Activated CD4-positive, alpha-beta memory T cell treated with anti-CD3 and anti-CD28 coated beads, Interleukin-2, amount 10 ng/mL, durations not matched to agents 7 days and 5 days (primary cell): ENCODE measurements around the gene USP44. TPM values are rescaled to one million over a fixed set of nuclear protein-coding genes. Genes with fewer than 3 reads are reported as not detected.

Experiments
- CTCF ChIA-PET: fragments of 350-600 bp; sonication (Branson Sonifier 250); formaldehyde crosslinking; loops from one replicate; lab custom pipeline; 2021; ENCODE audit warnings: antibody characterized with exemption, inconsistent platforms; lab: Charles Lee
- POLR2A ChIA-PET: fragments of 350-600 bp; sonication (Branson Sonifier 250); formaldehyde crosslinking; loops from one replicate; lab custom pipeline; 2021; ENCODE audit warnings: antibody characterized with exemption; lab: Charles Lee
- DNase-seq: peaks from one replicate; pipeline ENCODE4 v3.0.0-alpha.2; 2020
- H3K27ac Mint-ChIP-seq: one replicate; pipeline ENCODE4 v1.8.0; 2021; ENCODE audit warnings: mild to moderate bottlenecking, mixed read lengths
- H3K27me3 Mint-ChIP-seq: one replicate; pipeline ENCODE4 v1.8.0; 2021; ENCODE audit warnings: mixed read lengths
- H3K36me3 Mint-ChIP-seq: one replicate; pipeline ENCODE4 v1.8.0; 2021; ENCODE audit warnings: low read depth, mixed read lengths
- H3K4me1 Mint-ChIP-seq: one replicate; pipeline ENCODE4 v1.8.0; 2021; ENCODE audit warnings: mixed read lengths
- H3K4me3 Mint-ChIP-seq: one replicate; pipeline ENCODE4 v1.8.0; 2021; ENCODE audit warnings: mild to moderate bottlenecking, mixed read lengths
- H3K9me3 Mint-ChIP-seq: one replicate; pipeline ENCODE4 v1.8.0; 2021; ENCODE audit warnings: mixed read lengths
- total RNA-seq, 2 experiments: library from RNA; stranded (reverse); gene quantifications; one replicate each; pipeline ENCODE4 v1.2.3, GENCODE V29; 2021

USP44 gene
- 1 to 10 TPM in 1 of 2 experiments, under 1 TPM in 1; 0.88 to 1.5 TPM for total RNA-seq

GRCh38 chr12:95551305-95551704 lies at the start of gene USP44:
Gene USP44 (minus strand): TSS chr12:95551476. CDS start chr12:95534256, 17,220 bp downstream.
- ChIA-PET POLR2A (no interaction called here), CTCF (no interaction called here)
- no peak within 1 kb of the TSS for H3K4me3 Mint-ChIP-seq
- no peak for DNase-seq
- H3K36me3 Mint-ChIP-seq: peaks cover 7% of the 10 kb centered on the region
- H3K9me3 Mint-ChIP-seq: no peaks in the 10 kb centered on the region
- peaks cover 43% of the 10 kb centered on the region for H3K27me3 Mint-ChIP-seq
- H3K27ac Mint-ChIP-seq: no peak within 1 kb of the TSS
- H3K4me1 Mint-ChIP-seq: peaks cover 28% of the 10 kb centered on the region

DNA sequence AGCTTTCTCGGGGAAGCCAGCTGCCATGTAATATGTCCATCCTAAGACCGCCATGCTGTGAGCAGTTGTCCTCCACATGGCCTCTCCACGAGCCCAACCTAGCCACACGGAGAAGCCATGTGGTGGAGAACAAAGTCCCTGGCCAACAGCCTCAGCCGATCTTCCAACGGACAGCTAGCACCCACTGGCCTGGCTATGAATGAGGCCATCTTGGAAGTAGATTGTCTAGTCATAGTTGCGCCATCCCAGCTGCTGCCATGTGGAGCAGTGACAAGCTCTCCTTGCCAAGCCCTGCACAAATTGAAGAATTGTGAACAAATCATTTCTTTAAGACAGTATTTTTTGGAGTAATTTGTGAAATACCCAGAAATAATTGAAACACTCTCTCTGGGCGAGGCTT lies 49.3 kb upstream of the USP44 start:
- Mint-ChIP-seq H3K4me3 (no peak overlapping the region), H3K36me3 (no peaks in the 10 kb centered on the region), H3K27ac (no peak overlapping the region), H3K9me3 (no peaks in the 10 kb centered on the region), H3K4me1 (no peaks in the 10 kb centered on the region), H3K27me3 (peaks cover 4% of the 10 kb centered on the region)
- CTCF ChIA-PET: no interaction called here
- POLR2A ChIA-PET: no interaction called here
- DNase-seq: no peak

GRCh38 chr12:95599880-95600279 lies 48.6 kb upstream of the USP44 start:
- Mint-ChIP-seq H3K36me3 (no peaks in the 10 kb centered on the region), H3K4me1 (no peaks in the 10 kb centered on the region), H3K4me3 (no peak overlapping the region), H3K27ac (no peak overlapping the region), H3K9me3 (no peaks in the 10 kb centered on the region), H3K27me3 (peaks cover 4% of the 10 kb centered on the region)
- CTCF ChIA-PET: no interaction called here
- POLR2A ChIA-PET: no interaction called here
- DNase-seq: no peak

DNA sequence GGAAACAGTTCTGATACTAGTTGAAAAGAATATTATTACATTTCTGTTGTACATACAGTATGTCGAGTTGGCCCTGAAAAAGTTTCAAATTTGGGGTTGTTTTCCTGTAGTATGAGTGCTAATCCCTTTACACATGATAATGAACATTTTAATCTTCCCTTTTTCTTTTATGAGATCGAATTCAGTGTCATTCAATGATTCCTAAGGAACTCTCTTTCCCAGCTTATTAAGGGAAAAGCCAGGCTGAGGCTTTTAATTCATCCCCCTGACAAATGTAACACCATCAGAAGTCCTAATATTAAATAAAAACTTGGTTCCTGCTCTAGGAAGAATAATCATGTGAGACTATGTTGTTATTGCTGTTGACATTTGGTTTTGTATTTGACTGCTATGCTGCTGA lies 42.9 kb upstream of the USP44 start:
- no peaks in the 10 kb centered on the region for H3K36me3 Mint-ChIP-seq
- no peak overlapping the region for H3K27ac Mint-ChIP-seq
- CTCF ChIA-PET: no interaction called here
- peaks cover 5% of the 10 kb centered on the region for H3K27me3 Mint-ChIP-seq
- H3K4me1 Mint-ChIP-seq: no peaks in the 10 kb centered on the region
- no peak overlapping the region for H3K4me3 Mint-ChIP-seq
- no peaks in the 10 kb centered on the region for H3K9me3 Mint-ChIP-seq
- POLR2A ChIA-PET: no interaction called here
- no peak for DNase-seq

DNA sequence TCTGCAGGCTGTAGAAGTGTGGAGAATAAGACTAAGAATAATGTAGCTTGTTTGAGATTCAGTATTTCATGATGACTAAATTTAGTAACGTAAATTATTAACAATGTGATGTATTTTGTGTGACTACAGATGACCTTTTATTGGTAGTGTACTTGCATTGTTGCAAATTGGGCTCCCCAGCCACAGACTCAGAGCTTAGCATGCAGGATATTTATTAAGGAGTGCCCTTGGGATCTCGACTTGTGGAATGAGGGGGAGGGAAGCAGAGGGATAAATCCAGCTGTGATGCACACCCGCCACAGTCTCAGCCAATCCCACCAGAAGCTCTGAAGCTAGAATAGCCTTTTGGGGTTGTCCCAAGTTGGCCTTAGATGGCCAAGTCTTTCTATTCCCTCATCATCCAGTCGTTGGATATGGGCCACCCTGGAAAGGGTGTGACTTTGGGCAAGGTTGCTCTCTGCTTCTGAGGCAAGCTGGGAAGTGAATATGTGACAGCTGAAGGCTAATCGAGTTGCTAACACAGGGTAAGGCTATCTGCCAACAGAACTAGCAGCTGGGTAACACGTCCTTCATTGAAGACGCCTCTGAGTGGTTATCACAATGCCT lies 42.1 kb upstream of the USP44 start:
- ChIA-PET CTCF (no interaction called here), POLR2A (no interaction called here)
- no peak overlapping the region for H3K27ac Mint-ChIP-seq

GRCh38 chr12:95591731-95592130 lies 40.5 kb upstream of the USP44 start:
- no peak for DNase-seq
- Mint-ChIP-seq H3K27ac (no peak overlapping the region), H3K4me3 (no peak overlapping the region), H3K36me3 (no peaks in the 10 kb centered on the region), H3K9me3 (no peaks in the 10 kb centered on the region), H3K27me3 (peaks cover 8% of the 10 kb centered on the region), H3K4me1 (no peaks in the 10 kb centered on the region)
- ChIA-PET POLR2A (no interaction called here), CTCF (no interaction called here)

More for the DNA sequence above, 42.1 kb upstream of the USP44 start:
- DNase-seq: no peak
- Mint-ChIP-seq H3K36me3 (no peaks in the 10 kb centered on the region), H3K9me3 (no peaks in the 10 kb centered on the region), H3K4me3 (no peak overlapping the region), H3K4me1 (no peaks in the 10 kb centered on the region), H3K27me3 (peaks cover 8% of the 10 kb centered on the region)

DNA sequence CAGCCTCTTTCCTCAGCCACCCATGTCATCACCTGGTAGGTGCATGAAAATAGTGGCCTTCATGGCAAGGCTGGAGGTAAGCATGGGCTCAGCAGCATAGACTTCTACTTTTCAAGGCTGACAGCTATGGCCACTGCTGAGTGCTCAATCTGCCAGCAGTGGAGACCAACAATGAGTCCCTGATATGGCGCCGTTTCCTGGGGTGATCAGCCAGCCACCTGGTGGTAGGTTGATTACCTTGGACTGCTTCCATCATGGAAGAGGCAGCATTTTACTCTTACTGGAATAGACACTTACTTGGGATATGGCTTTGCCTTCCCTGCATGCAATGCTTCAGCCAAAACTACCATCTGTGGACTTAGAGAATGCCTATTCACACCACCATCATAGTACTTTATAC lies 39.5 kb upstream of the USP44 start:
- Mint-ChIP-seq H3K36me3 (no peaks in the 10 kb centered on the region), H3K4me1 (no peaks in the 10 kb centered on the region), H3K4me3 (no peak overlapping the region), H3K9me3 (no peaks in the 10 kb centered on the region), H3K27me3 (peaks cover 8% of the 10 kb centered on the region), H3K27ac (no peak overlapping the region)
- POLR2A ChIA-PET: no interaction called here
- DNase-seq: no peak
- CTCF ChIA-PET: no interaction called here

- ChIA-PET CTCF (no interaction called here), POLR2A (no interaction called here)
- H3K27me3 Mint-ChIP-seq: peaks cover 8% of the 10 kb centered on the region
- no peaks in the 10 kb centered on the region for H3K9me3 Mint-ChIP-seq
- no peak overlapping the region for H3K4me3 Mint-ChIP-seq
- H3K4me1 Mint-ChIP-seq: no peaks in the 10 kb centered on the region
- no peak overlapping the region for H3K27ac Mint-ChIP-seq
- no peaks in the 10 kb centered on the region for H3K36me3 Mint-ChIP-seq
- DNase-seq: no peak
Observed at GRCh38 chr12:95583933-95584332, 32.7 kb upstream of the USP44 start.

DNA sequence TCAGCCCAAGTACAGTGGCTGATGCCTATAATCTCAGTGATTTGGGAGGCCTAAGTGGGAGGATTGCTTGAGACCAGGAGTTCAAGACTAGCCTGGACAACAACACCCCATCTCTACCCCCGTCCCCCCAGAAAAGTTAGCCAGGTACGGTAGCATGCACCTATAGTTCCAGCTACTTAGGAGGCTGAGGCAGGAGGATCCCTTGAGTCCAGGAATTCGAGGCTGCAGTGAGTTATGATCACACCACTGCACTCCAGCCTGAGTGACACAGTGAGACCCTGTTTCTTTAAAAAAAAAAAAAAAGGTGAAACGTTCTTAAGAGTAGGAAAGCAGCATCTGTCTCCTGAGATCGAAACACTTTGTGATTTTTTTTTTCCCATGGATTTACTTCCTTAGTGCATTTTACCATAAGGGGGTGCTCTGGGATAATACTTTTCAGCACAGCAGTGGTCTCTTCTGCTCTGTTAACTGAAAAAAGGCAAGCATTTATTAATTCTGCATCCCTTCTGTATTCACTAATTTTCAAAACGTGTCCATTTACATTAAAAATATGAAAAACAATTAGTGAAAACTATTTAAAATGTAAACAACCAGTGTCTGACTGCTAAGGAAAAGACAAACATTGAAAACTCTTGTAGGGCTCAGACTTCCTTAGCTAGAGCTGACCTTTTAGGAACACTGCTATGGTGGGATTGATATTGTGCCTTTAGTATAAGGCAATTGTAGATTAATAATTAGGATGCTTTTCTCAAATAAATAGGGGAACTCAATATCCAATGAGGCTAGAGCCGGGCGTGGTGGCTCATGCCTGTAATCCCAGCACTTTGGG lies 31.2 kb upstream of the USP44 start:
- Mint-ChIP-seq H3K9me3 (no peaks in the 10 kb centered on the region), H3K4me3 (no peak overlapping the region), H3K36me3 (no peaks in the 10 kb centered on the region), H3K27ac (no peak overlapping the region), H3K27me3 (peaks cover 10% of the 10 kb centered on the region), H3K4me1 (no peaks in the 10 kb centered on the region)
- ChIA-PET CTCF (interaction anchor here (0.7 kb wide), 1 partner anchor 126 kb away, joined by 5 read pairs; no protein-coding TSS in a partner anchor), POLR2A (no interaction called here)
- DNase-seq: no peak

DNA sequence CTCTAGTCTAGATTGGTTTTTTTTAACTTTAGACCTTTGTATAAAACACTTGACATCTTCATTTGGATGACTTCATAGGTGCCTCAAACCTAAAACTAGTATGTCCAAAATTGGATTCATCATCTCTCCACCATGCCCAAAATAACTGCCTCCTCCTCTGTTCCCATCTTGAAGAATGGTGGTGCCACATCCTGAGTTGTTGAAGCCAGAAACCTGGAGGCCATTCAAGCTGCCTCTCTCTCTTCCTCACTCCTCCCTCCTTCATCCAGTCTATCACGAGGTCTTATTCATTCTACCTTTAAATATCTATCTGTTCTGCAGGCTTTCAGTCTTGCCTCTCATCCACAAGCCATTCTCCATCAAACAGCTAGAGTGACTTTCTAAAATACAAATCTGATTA lies 26.5 kb upstream of the USP44 start:
- CTCF ChIA-PET: interaction anchor here (1.0 kb wide), 1 partner anchor 42 kb away, joined by 5 read pairs; no protein-coding TSS in a partner anchor
- Mint-ChIP-seq H3K27me3 (peaks cover 20% of the 10 kb centered on the region), H3K4me3 (no peak overlapping the region), H3K36me3 (no peaks in the 10 kb centered on the region), H3K27ac (no peak overlapping the region), H3K9me3 (no peaks in the 10 kb centered on the region), H3K4me1 (no peaks in the 10 kb centered on the region)
- POLR2A ChIA-PET: no interaction called here
- no peak for DNase-seq

DNA sequence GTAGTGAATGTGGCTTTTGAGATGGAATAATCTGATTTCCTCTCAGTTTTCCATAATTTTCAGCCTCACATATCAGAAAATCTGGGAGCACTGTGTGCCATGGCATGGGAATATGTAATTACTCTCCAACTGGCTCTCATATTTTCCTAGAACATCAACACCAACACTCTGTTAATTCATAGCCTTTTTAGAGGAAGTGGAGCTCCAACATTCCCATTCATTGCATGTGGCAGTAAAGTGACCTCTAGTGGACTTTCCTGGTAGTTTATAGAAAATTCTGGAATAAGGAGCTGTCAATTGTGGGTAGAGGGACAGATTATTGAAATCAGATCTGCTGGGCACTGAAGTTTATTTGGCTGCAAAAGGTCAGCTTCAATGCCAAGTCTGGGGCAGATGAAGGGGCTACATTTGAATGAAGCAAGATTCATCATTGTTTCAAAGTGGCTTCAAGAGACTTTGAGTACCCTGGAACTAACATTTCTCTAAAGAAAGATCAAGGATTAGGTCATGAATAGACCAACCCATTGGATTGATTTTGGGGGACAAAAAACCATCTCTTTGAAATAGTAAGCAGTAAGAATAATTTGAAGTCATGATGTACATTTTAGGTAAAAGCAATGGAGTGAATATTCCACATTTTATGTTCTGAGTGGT lies 23.6 kb upstream of the USP44 start:
- no peak overlapping the region for H3K4me3 Mint-ChIP-seq
- no peaks in the 10 kb centered on the region for H3K36me3 Mint-ChIP-seq
- CTCF ChIA-PET: no interaction called here
- no peaks in the 10 kb centered on the region for H3K9me3 Mint-ChIP-seq
- peaks cover 20% of the 10 kb centered on the region for H3K27me3 Mint-ChIP-seq
- H3K27ac Mint-ChIP-seq: no peak overlapping the region
- H3K4me1 Mint-ChIP-seq: peaks cover 2% of the 10 kb centered on the region
- POLR2A ChIA-PET: no interaction called here
- no peak for DNase-seq

DNA sequence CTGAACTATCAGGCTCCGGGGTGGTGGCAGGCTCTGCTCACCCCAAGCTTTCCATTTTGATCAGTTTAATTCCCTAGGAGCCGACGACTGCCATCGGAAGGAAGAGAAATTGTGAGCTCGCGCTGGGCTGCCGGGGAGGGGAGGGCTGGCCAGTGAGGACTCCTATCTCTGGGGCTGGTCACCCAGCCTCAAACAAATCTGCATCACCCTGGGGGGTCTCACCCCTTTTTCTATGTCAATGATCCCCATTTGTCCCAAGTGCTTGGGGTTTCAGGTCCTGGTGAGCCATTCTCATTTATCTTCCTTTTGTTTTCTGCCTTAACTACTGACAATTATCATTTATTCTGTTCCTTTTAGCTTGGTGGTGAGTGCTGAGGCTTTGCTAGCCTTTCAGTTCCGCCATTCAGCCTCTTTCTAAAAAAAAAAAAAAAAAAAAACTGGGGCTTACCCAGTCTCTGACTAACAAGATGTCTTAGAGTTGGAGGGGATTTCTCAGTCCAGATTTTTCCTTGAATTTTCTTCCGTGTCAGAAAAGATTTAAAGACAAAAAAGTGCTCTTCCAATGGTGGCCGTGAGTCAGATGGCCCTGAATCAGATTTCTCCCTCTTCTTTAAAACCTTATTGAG lies 22.8 kb upstream of the USP44 start:
- no peak for DNase-seq
- peaks cover 20% of the 10 kb centered on the region for H3K27me3 Mint-ChIP-seq
- CTCF ChIA-PET: no interaction called here
- H3K9me3 Mint-ChIP-seq: no peaks in the 10 kb centered on the region
- peaks cover 2% of the 10 kb centered on the region for H3K4me1 Mint-ChIP-seq
- H3K4me3 Mint-ChIP-seq: no peak overlapping the region
- POLR2A ChIA-PET: no interaction called here
- no peaks in the 10 kb centered on the region for H3K36me3 Mint-ChIP-seq
- no peak overlapping the region for H3K27ac Mint-ChIP-seq

- DNase-seq: no peak
- Mint-ChIP-seq H3K27ac (no peak overlapping the region), H3K4me1 (peaks cover 2% of the 10 kb centered on the region), H3K36me3 (no peaks in the 10 kb centered on the region), H3K9me3 (no peaks in the 10 kb centered on the region), H3K27me3 (peaks cover 18% of the 10 kb centered on the region), H3K4me3 (no peak overlapping the region)
- ChIA-PET POLR2A (no interaction called here), CTCF (interaction anchor here (1.4 kb wide), 1 partner anchor 39 kb away, joined by 3 read pairs; no protein-coding TSS in a partner anchor)
Observed at GRCh38 chr12:95571369-95571768, 20.1 kb upstream of the USP44 start.
